ENCODE measurements around the gene CCDC30.
A peak's percentile ranks its signal among the peaks of the same experiment; 100 is the strongest.
"Not testable (repeated sequence)": the region's sequence is repeated elsewhere in the genome, so short reads cannot be mapped to it uniquely, and the experiment has no call there.

CCDC30 gene

GRCh38 chr1:42480921-42481320 is 17.8 kb downstream of the CCDC30 start:
- H3K4me3 ChIP-seq (replicated peaks; ENCODE audit: low read depth, low read length) = no peak overlapping the region
- DNase-seq (ENCODE audit: low read depth) = no peak
- TF ChIP-seq, protein P1, sequence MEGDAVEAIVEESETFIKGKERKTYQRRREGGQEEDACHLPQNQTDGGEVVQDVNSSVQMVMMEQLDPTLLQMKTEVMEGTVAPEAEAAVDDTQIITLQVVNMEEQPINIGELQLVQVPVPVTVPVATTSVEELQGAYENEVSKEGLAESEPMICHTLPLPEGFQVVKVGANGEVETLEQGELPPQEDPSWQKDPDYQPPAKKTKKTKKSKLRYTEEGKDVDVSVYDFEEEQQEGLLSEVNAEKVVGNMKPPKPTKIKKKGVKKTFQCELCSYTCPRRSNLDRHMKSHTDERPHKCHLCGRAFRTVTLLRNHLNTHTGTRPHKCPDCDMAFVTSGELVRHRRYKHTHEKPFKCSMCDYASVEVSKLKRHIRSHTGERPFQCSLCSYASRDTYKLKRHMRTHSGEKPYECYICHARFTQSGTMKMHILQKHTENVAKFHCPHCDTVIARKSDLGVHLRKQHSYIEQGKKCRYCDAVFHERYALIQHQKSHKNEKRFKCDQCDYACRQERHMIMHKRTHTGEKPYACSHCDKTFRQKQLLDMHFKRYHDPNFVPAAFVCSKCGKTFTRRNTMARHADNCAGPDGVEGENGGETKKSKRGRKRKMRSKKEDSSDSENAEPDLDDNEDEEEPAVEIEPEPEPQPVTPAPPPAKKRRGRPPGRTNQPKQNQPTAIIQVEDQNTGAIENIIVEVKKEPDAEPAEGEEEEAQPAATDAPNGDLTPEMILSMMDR (IDR thresholded peaks at IDR 0.05; ENCODE audit: low read length, missing control alignments) = no peak

GRCh38 chr1:42482635-42483153 is 19.6 kb downstream of the CCDC30 start:
- no peak for DNase-seq (ENCODE audit: low read depth)
- TF ChIP-seq, protein P1 (IDR thresholded peaks at IDR 0.05; ENCODE audit: low read length, missing control alignments) = no peak
- no peak overlapping the region for H3K4me3 ChIP-seq (replicated peaks; ENCODE audit: low read depth, low read length)

DNA sequence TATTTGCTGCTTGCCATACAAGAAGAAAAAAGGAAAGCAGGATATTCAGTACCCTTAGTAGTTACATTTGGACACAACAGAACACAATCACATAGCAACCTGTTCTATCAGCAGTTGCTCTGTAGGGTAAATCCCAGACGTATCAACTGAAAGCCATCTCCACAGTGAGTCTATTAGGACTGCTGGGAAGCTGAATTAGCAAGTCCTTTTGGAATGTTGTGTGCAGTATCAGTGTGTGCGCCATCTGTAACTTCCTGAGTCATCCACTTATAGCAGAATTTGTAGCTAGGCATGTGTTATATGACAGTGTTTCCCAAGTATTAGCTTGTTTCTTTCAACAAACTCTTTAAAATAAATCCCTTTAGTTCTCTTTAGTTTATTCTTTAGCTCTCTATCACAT is 21.3 kb downstream of the CCDC30 start:
- DNase-seq (ENCODE audit: low read depth) = peak; percentile 77
- no peak overlapping the region for H3K4me3 ChIP-seq (replicated peaks; ENCODE audit: low read depth, low read length)
- TF ChIP-seq, protein P1 (IDR thresholded peaks at IDR 0.05; ENCODE audit: low read length, missing control alignments) = no peak

DNA sequence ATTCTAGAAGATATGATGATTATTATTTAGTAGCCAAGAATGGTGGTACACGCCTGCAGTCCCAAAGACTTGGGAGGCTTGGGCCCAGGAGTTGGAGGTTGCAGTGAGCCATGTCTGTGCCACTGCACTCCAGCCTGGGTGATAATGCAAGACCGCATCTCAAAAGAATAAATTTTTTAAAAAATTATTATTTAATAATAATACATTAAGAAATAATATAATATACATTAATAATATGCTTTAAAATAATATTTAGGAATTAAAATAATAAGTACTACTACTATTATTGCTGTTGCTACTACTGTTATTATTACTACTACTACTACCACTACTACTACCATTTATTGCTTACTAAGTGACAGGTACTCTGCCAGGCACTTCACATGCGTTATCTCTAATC is 27.2 kb downstream of the CCDC30 start:
- no peak for DNase-seq (ENCODE audit: low read depth)
- H3K4me3 ChIP-seq (replicated peaks; ENCODE audit: low read depth, low read length) = no peak overlapping the region
- TF ChIP-seq, protein P1 (IDR thresholded peaks at IDR 0.05; ENCODE audit: low read length, missing control alignments) = no peak

DNA sequence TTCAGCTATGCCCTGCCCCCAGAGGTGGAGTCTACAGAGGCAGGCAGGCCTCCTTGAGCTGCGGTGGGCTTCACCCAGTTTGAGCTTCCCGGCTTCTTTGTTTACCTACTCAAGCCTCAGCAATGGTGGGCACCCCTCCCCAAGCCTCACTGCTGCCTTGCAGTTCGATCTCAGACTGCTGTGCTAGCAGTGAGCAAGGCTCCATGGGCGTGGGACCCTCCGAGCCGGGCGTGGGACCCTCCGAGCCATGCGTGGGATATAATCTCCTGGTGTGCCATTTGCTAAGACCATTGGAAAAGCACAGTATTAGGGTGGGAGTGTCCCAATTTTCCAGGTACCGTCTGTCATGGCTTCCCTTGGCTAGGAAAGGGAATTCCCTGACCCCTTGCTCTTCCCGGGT is 38.9 kb downstream of the CCDC30 start:
- not testable (repeated sequence) for H3K4me3 ChIP-seq (replicated peaks; ENCODE audit: low read depth, low read length); DNase-seq (ENCODE audit: low read depth)

- no peak overlapping the region for H3K4me3 ChIP-seq (replicated peaks; ENCODE audit: low read depth, low read length)
- TF ChIP-seq, protein P1 (IDR thresholded peaks at IDR 0.05; ENCODE audit: low read length, missing control alignments) = no peak
- DNase-seq (ENCODE audit: low read depth) = no peak
Observed at GRCh38 chr1:42504535-42505128, 41.5 kb downstream of the CCDC30 start.

GRCh38 chr1:42506576-42506975 is 43.5 kb downstream of the CCDC30 start:
- no peak overlapping the region for H3K4me3 ChIP-seq (replicated peaks; ENCODE audit: low read depth, low read length)
- TF ChIP-seq, protein P1 (IDR thresholded peaks at IDR 0.05; ENCODE audit: low read length, missing control alignments) = no peak
- DNase-seq (ENCODE audit: low read depth) = no peak

DNA sequence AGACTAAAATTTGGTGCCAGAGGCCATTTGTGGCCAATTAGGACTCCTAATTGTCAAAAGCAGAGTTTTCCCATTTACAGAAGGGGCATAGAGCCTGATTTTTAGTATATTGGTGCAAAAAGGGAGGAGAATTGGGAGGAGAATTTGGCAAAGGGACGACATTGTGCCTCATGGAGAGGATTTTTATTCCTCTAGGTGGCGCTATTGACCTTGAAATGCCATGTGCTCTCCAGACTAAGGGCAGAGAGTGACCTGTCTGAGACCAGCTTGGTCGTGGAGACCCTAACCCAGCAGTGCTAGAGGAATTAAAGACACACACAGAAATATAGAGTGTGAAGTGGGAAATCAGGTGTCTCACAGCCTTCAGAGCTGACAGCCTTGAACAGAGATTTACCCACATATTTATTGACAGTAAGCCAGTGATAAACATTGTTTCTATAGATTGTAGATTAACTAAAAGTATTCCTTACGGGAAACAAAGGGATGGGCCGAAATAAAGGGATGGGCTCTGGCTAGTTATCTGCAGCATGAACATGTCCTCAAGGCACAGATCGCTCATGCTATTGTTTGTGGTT is 48.6 kb downstream of the CCDC30 start:
- not testable (repeated sequence) for DNase-seq (ENCODE audit: low read depth); H3K4me3 ChIP-seq (replicated peaks; ENCODE audit: low read depth, low read length)

All from fibroblast of pulmonary artery (primary cell).